Medulla oblongata (tissue), 1 donor: ENCODE results near the gene MT3.

Experiments
- DNase-seq: peaks from one replicate; pipeline ENCODE4 v3.0.0-alpha.2; 2015; ENCODE audit errors: extremely low spot score

The MT3 gene

GRCh38 chr16:56589141-56590039 is at the start of gene MT3:
MT3 (plus strand) TSS chr16:56589528; CDS start chr16:56589591, 63 bp downstream.
- DNase-seq, result peak; percentile 61

GRCh38 chr16:56539656-56540055 is 49.7 kb upstream of the MT3 start:
- no peak for DNase-seq

- DNase-seq, result no peak
Measured at GRCh38 chr16:56542039-56542438, 47.3 kb upstream of the MT3 start.

- DNase-seq, result peak; percentile 95
Measured at GRCh38 chr16:56547120-56547948, 42.0 kb upstream of the MT3 start.

GRCh38 chr16:56547949-56548567 is 41.3 kb upstream of the MT3 start:
- DNase-seq, result peak; percentile 35

GRCh38 chr16:56549161-56549560 is 40.2 kb upstream of the MT3 start:
- DNase-seq, result no peak

- DNase-seq, result no peak
Measured at GRCh38 chr16:56549744-56550385, 39.5 kb upstream of the MT3 start.

- DNase-seq, result peak; percentile 86
Measured at GRCh38 chr16:56551796-56552738, 37.3 kb upstream of the MT3 start.

GRCh38 chr16:56554441-56554840 is 34.9 kb upstream of the MT3 start:
- DNase-seq, result no peak

GRCh38 chr16:56558024-56558747 is 31.1 kb upstream of the MT3 start:
- DNase-seq, result peak; percentile 85

- no peak for DNase-seq
Measured at GRCh38 chr16:56559109-56559508, 30.2 kb upstream of the MT3 start.

- no peak for DNase-seq
Measured at GRCh38 chr16:56560447-56560846, 28.9 kb upstream of the MT3 start.

GRCh38 chr16:56561126-56561525 is 28.2 kb upstream of the MT3 start:
- no peak for DNase-seq

- DNase-seq, result no peak
Measured at GRCh38 chr16:56564793-56565477, 24.4 kb upstream of the MT3 start, which contains the start of gene MT4. MT4 (plus strand) TSS chr16:56565073; CDS start chr16:56565129, 56 bp downstream.

- no peak for DNase-seq
Measured at GRCh38 chr16:56569971-56570370, 19.4 kb upstream of the MT3 start.

- DNase-seq, result no peak
Measured at GRCh38 chr16:56571525-56571924, 17.8 kb upstream of the MT3 start.

- no peak for DNase-seq
Measured at GRCh38 chr16:56574625-56575024, 14.7 kb upstream of the MT3 start.

GRCh38 chr16:56576585-56577299 is 12.6 kb upstream of the MT3 start:
- peak; percentile 48 for DNase-seq

GRCh38 chr16:56577300-56577625 is 12.1 kb upstream of the MT3 start:
- no peak for DNase-seq
